H9 (cell line): Measurements from ENCODE around the gene ANTXRL. TPM values are rescaled to one million over a fixed set of nuclear protein-coding genes. Genes with fewer than 3 reads are reported as not detected.

ENCODE experiments used
- DNase-seq: peaks from one replicate; pipeline ENCODE4 v3.0.0-alpha.2; 2017
- H2AFZ ChIP-seq: one replicate; pipeline ENCODE4 v1.6.1; 2013; ENCODE audit warnings: mild to moderate bottlenecking, low read length, control low read depth, moderate library complexity
- H2AK5ac ChIP-seq: 2 replicates; pipeline ENCODE4 v1.6.1; 2013; ENCODE audit warnings: low read length, control low read depth, mixed read lengths; ENCODE audit not compliant: insufficient read length
- H2BK120ac ChIP-seq: one replicate; pipeline ENCODE4 v1.6.1; 2013; ENCODE audit warnings: low read depth, mild to moderate bottlenecking, low read length, control low read depth, inconsistent platforms; ENCODE audit not compliant: poor library complexity, severe bottlenecking
- H2BK12ac ChIP-seq: 2 replicates; pipeline ENCODE4 v1.6.1; 2013; ENCODE audit warnings: low read length, control low read depth, mixed read lengths, low read depth; ENCODE audit not compliant: insufficient read length
- H2BK15ac ChIP-seq: 2 replicates; pipeline ENCODE4 v1.6.1; 2013; ENCODE audit warnings: low read depth, low read length, control low read depth
- H2BK20ac ChIP-seq: one replicate; pipeline ENCODE4 v1.6.1; 2013; ENCODE audit warnings: low read depth, mild to moderate bottlenecking, low read length, control low read depth, inconsistent platforms; ENCODE audit not compliant: poor library complexity, severe bottlenecking
- H2BK5ac ChIP-seq: 2 replicates; pipeline ENCODE4 v1.6.1; 2013; ENCODE audit warnings: low read length, control low read depth, mixed read lengths; ENCODE audit not compliant: insufficient read length
- H3K14ac ChIP-seq: 2 replicates; pipeline ENCODE4 v1.6.1; 2013; ENCODE audit warnings: low read length, control low read depth; ENCODE audit not compliant: insufficient read depth
- H3K18ac ChIP-seq: 2 replicates; pipeline ENCODE4 v1.6.1; 2013; ENCODE audit warnings: low read depth, mild to moderate bottlenecking, mixed read lengths, low read length, control low read depth; ENCODE audit not compliant: insufficient read length
- H3K23ac ChIP-seq: 2 replicates; pipeline ENCODE4 v1.6.1; 2013; ENCODE audit warnings: low read length, control low read depth, mixed read lengths, low read depth; ENCODE audit not compliant: insufficient read length
- H3K23me2 ChIP-seq: 2 replicates; pipeline ENCODE4 v1.6.1; 2013; ENCODE audit warnings: low read depth, mild to moderate bottlenecking, mixed read lengths, low read length, control low read depth; ENCODE audit not compliant: insufficient read length, poor library complexity, severe bottlenecking
- H3K27ac ChIP-seq: 2 replicates; pipeline ENCODE4 v1.5.1; 2013; ENCODE audit warnings: low read length, control low read depth, mixed read lengths, low read depth; ENCODE audit not compliant: insufficient read length
- H3K27me3 ChIP-seq: 2 replicates; pipeline ENCODE4 v1.6.1; 2013; ENCODE audit warnings: low read length, control low read depth, inconsistent platforms; ENCODE audit not compliant: insufficient read depth
- H3K4ac ChIP-seq: 2 replicates; pipeline ENCODE4 v1.6.1; 2013; ENCODE audit warnings: low read depth, mild to moderate bottlenecking, control low read depth, inconsistent platforms, low read length, moderate library complexity
- H3K4me1 ChIP-seq: 2 replicates; pipeline ENCODE4 v1.6.1; 2013; ENCODE audit warnings: low read length, control low read depth, inconsistent platforms; ENCODE audit not compliant: insufficient read depth
- H3K4me2 ChIP-seq: 2 replicates; pipeline ENCODE4 v1.6.1; 2013; ENCODE audit warnings: low read length, control low read depth, mixed read lengths; ENCODE audit not compliant: insufficient read length, insufficient read depth
- H3K56ac ChIP-seq: 2 replicates; pipeline ENCODE4 v1.6.1; 2013; ENCODE audit warnings: low read depth, mild to moderate bottlenecking, mixed read lengths, low read length, control low read depth; ENCODE audit not compliant: insufficient read length
- H3K79me1 ChIP-seq: 2 replicates; pipeline ENCODE4 v1.6.1; 2013; ENCODE audit warnings: low read depth, mild to moderate bottlenecking, moderate library complexity, low read length, control low read depth, inconsistent platforms; ENCODE audit not compliant: insufficient read depth, poor library complexity, severe bottlenecking
- H3K79me2 ChIP-seq: 2 replicates; pipeline ENCODE4 v1.6.1; 2013; ENCODE audit warnings: low read length, control low read depth, inconsistent platforms; ENCODE audit not compliant: insufficient read depth
- H3K9ac ChIP-seq: 2 replicates; pipeline ENCODE4 v1.6.1; 2013; ENCODE audit warnings: low read length, control low read depth, mixed read lengths; ENCODE audit not compliant: insufficient read length; ENCODE audit errors: extremely low read depth
- H3K9me3 ChIP-seq: one replicate; pipeline ENCODE4 v1.6.1; 2013; ENCODE audit warnings: low read depth, low read length, inconsistent platforms; ENCODE audit not compliant: control insufficient read depth
- H3T11ph ChIP-seq: one replicate; pipeline ENCODE4 v1.6.1; 2013; ENCODE audit warnings: mild to moderate bottlenecking, low read length, control low read depth, inconsistent platforms
- H4K20me1 ChIP-seq: one replicate; pipeline ENCODE4 v1.6.1; 2013; ENCODE audit not compliant: control insufficient read depth, insufficient read length, insufficient read depth
- H4K5ac ChIP-seq: 2 replicates; pipeline ENCODE4 v1.6.1; 2013; ENCODE audit warnings: low read depth, mild to moderate bottlenecking, mixed read lengths, low read length, control low read depth; ENCODE audit not compliant: insufficient read length
- H4K8ac ChIP-seq: replicated peaks from 2 replicates; pipeline ENCODE4 v1.6.1; 2013; ENCODE audit warnings: low read length, control low read depth, mixed read lengths, low read depth; ENCODE audit not compliant: insufficient read length
- H4K91ac ChIP-seq: 2 replicates; pipeline ENCODE4 v1.6.1; 2013; ENCODE audit warnings: low read depth, mild to moderate bottlenecking, moderate library complexity, mixed read lengths, low read length, control low read depth; ENCODE audit not compliant: insufficient read length
- H3K27ac Mint-ChIP-seq, 3 experiments: 2 replicates in 2 of 3; 3 replicates in 1 of 3; pipeline ENCODE4 v1.8.0; 2020 to 2021; ENCODE audit warnings: mixed read lengths in 3 of 3, mild to moderate bottlenecking in 1 of 3, moderate library complexity in 1 of 3
- H3K27me3 Mint-ChIP-seq: 2 replicates; pipeline ENCODE4 v1.8.0; 2021; ENCODE audit warnings: low read depth, mild to moderate bottlenecking, moderate library complexity, mixed read lengths
- H3K36me3 Mint-ChIP-seq, 3 experiments: 2 replicates in 2 of 3; 3 replicates in 1 of 3; pipeline ENCODE4 v1.8.0; 2020 to 2021; ENCODE audit warnings: low read depth in 3 of 3, mixed read lengths in 3 of 3; ENCODE audit not compliant: insufficient read depth in 1 of 3
- H3K4me1 Mint-ChIP-seq, 2 experiments: 2 replicates each; pipeline ENCODE4 v1.8.0; 2020; ENCODE audit warnings: mixed read lengths in 2 of 2
- H3K4me3 Mint-ChIP-seq, 2 experiments: 2 replicates in 1 of 2; 3 replicates in 1 of 2; pipeline ENCODE4 v1.8.0; 2020 to 2021; ENCODE audit warnings: mild to moderate bottlenecking in 2 of 2, mixed read lengths in 2 of 2, moderate library complexity in 1 of 2
- H3K9me3 Mint-ChIP-seq, 2 experiments: 2 replicates in 1 of 2; 3 replicates in 1 of 2; pipeline ENCODE4 v1.8.0; 2020; ENCODE audit warnings: mild to moderate bottlenecking in 2 of 2, mixed read lengths in 2 of 2, moderate library complexity in 1 of 2
- WGBS: extraction: QIAGEN DNeasy Blood & Tissue Kit; methylation state at CpG from one replicate; pipeline ENCODE4 v1.1.7; 2013; ENCODE audit warnings: missing lambda C conversion rate, low lambda C conversion rate, mixed read lengths; ENCODE audit not compliant: insufficient read length; ENCODE audit errors: extremely low coverage; 5-methylcytosine and 5-hydroxymethylcytosine counted together
- total RNA-seq: library from RNA; stranded (reverse); gene quantifications from 2 replicates; pipeline ENCODE4 v1.2.1, GENCODE V29; 2021
- TF ChIP-seq, protein P1 (sequence below): fragments of 200-600 bp; sonication (generic); conservative IDR thresholded peaks from 3 replicates; pipeline ENCODE4 v1.8.0; 2021; ENCODE audit warnings: antibody characterized with exemption, mild to moderate bottlenecking

The ANTXRL gene
- total RNA-seq, 1 experiment from 2014 or later = not detected

DNA sequence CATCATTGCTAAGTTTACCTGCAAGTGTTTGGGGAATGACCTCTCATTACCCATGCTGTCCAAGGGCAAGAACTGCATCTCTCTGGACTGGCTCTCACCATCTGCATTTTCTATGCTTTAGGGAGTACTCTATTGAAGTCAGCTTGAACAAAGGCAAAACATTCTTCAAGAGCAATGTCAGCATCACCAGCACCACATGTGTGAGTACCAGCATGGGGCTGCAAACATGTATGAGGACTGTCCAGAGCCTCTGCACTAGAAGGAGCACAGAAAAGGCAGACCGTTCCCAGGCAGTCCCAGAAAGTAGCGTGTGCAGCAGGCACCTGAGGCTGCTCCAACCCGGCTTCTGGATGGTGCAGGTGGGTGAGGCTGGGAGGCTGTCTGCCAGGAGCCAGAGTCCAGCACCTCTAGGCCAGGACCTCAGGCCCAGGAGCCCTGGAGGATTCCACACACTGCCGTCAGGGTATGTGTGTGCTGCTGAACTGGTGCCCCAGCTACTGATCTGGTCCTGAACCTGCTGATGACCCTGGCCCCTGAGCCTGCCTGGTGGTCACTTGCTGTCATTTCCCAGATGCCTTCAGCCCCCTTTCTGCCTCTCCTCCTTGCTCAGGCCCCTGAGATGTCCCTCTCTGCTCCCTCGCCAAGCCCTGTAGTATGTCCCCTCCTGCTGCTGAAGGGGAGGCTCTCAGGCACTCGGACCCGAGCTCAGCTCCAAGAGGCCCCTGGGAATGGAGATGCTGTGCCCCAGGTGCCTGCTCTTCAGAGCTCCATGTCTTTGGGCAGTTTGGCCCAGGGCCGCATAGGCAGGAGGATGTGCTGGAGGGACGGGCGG is 20.7 kb downstream of the ANTXRL start:
- Histone ChIP-seq H3K14ac (no peak overlapping the region), H3K9me3 (no peaks in the 10 kb centered on the region), H4K91ac (no peak overlapping the region), H3K56ac (no peak overlapping the region), H2BK20ac (no peak overlapping the region), H2AK5ac (no peak overlapping the region), H4K20me1 (no peaks in the 10 kb centered on the region), H3K4ac (no peak overlapping the region), H3K27me3 (no peaks in the 10 kb centered on the region), H2AFZ (no peak overlapping the region), H4K8ac (no peak overlapping the region), H3K18ac (no peak overlapping the region), H3K9ac (no peak overlapping the region), H3T11ph (no peak overlapping the region), H2BK15ac (no peak overlapping the region), H3K79me1 (no peaks in the 10 kb centered on the region), H2BK12ac (no peak overlapping the region), H3K4me2 (no peak overlapping the region), H3K23ac (no peak overlapping the region), H4K5ac (no peak overlapping the region), H3K4me1 (no peaks in the 10 kb centered on the region), H3K27ac (no peak overlapping the region), H3K23me2 (no peaks in the 10 kb centered on the region), H2BK120ac (no peak overlapping the region), H2BK5ac (no peak overlapping the region), H3K79me2 (no peaks in the 10 kb centered on the region)
- no CpG with 5 or more reads among the region's 10 CpGs for WGBS
- no peak overlapping the region for H3K4me3 Mint-ChIP-seq
- no peaks in the 10 kb centered on the region for H3K27me3 Mint-ChIP-seq
- TF ChIP-seq, protein P1, sequence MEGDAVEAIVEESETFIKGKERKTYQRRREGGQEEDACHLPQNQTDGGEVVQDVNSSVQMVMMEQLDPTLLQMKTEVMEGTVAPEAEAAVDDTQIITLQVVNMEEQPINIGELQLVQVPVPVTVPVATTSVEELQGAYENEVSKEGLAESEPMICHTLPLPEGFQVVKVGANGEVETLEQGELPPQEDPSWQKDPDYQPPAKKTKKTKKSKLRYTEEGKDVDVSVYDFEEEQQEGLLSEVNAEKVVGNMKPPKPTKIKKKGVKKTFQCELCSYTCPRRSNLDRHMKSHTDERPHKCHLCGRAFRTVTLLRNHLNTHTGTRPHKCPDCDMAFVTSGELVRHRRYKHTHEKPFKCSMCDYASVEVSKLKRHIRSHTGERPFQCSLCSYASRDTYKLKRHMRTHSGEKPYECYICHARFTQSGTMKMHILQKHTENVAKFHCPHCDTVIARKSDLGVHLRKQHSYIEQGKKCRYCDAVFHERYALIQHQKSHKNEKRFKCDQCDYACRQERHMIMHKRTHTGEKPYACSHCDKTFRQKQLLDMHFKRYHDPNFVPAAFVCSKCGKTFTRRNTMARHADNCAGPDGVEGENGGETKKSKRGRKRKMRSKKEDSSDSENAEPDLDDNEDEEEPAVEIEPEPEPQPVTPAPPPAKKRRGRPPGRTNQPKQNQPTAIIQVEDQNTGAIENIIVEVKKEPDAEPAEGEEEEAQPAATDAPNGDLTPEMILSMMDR = no peak
- no peak overlapping the region for H3K27ac Mint-ChIP-seq
- H3K9me3 Mint-ChIP-seq = no peaks in the 10 kb centered on the region
- H3K4me1 Mint-ChIP-seq = no peaks in the 10 kb centered on the region
- DNase-seq = no peak
- H3K36me3 Mint-ChIP-seq = no peaks in the 10 kb centered on the region
